Panc1 (cell line): ENCODE results near the gene C1RL.

Experiments used
- CTCF ChIP-seq: fragments of 450-650 bp; IDR thresholded peaks from 2 replicates; pipeline ENCODE4 v1.5.1; 2017; ENCODE audit warnings: mild to moderate bottlenecking
- POLR2AphosphoS5 ChIP-seq: IDR thresholded peaks from 2 replicates; pipeline ENCODE4 v1.6.1; 2012; ENCODE audit warnings: mild to moderate bottlenecking, low read depth, low read length, moderate library complexity
- REST ChIP-seq, 2 experiments: IDR thresholded peaks; 2 replicates each; pipeline ENCODE4 v1.6.1; 2011 to 2012; ENCODE audit warnings: low read depth in 2 of 2, control low read depth in 1 of 2, low read length in 1 of 2, mild to moderate bottlenecking in 1 of 2, moderate library complexity in 1 of 2; ENCODE audit not compliant: insufficient read depth in 1 of 2
- TCF7L2 ChIP-seq: IDR thresholded peaks from 2 replicates; pipeline ENCODE4 v1.6.1; 2011; ENCODE audit warnings: mild to moderate bottlenecking, low read depth, low read length, inconsistent platforms

GRCh38 chr12:7093486-7093885 is 15.5 kb downstream of the C1RL start:
- TF ChIP-seq CTCF (no peak), POLR2AphosphoS5 (no peak), TCF7L2 (no peak), REST (IDR thresholded peaks at IDR 0.05; ENCODE audit: insufficient read depth in 1 of 2, low read depth in 2 of 2, low read length in 1 of 2) (no peak)
